Neutrophil (primary cell): Measurements from ENCODE around the gene CFAP74.

Source experiments
- H3K27ac ChIP-seq: fragments of 200-600 bp; sonication (generic); 2 replicates; pipeline ENCODE4 v1.5.1; 2016; ENCODE audit warnings: mild to moderate bottlenecking, moderate library complexity
- H3K27me3 ChIP-seq: fragments of 200-600 bp; sonication (generic); 2 replicates; pipeline ENCODE4 v1.6.0; 2016; ENCODE audit warnings: mild to moderate bottlenecking
- H3K36me3 ChIP-seq: fragments of 200-600 bp; sonication (generic); 2 replicates; pipeline ENCODE4 v1.5.1; 2017
- H3K4me1 ChIP-seq, 2 experiments: fragments of 200-600 bp in 1 of 2; sonication (generic) in 1 of 2; 1 replicate in 1 of 2; 2 replicates in 1 of 2; pipeline versions ENCODE4 v1.5.1 to v1.6.1; 2013 to 2016; ENCODE audit warnings: low read depth in 1 of 2, low read length in 1 of 2, mild to moderate bottlenecking in 1 of 2, moderate library complexity in 1 of 2; ENCODE audit not compliant: control insufficient read depth in 1 of 2, insufficient read depth in 1 of 2
- H3K4me3 ChIP-seq, 2 experiments: fragments of 200-600 bp in 1 of 2; sonication (generic) in 1 of 2; 1 replicate in 1 of 2; 2 replicates in 1 of 2; pipeline ENCODE4 v1.5.1; 2013 to 2016; ENCODE audit warnings: low read depth in 1 of 2, low read length in 1 of 2, mild to moderate bottlenecking in 1 of 2, moderate library complexity in 1 of 2
- H3K9me3 ChIP-seq: fragments of 200-600 bp; sonication (generic); 2 replicates; pipeline ENCODE4 v1.5.1; 2016
- CTCF ChIP-seq: fragments of 200-600 bp; sonication (generic); IDR thresholded peaks from 2 replicates; pipeline ENCODE4 v1.5.1; 2016; ENCODE audit warnings: antibody characterized with exemption

The CFAP74 gene

DNA sequence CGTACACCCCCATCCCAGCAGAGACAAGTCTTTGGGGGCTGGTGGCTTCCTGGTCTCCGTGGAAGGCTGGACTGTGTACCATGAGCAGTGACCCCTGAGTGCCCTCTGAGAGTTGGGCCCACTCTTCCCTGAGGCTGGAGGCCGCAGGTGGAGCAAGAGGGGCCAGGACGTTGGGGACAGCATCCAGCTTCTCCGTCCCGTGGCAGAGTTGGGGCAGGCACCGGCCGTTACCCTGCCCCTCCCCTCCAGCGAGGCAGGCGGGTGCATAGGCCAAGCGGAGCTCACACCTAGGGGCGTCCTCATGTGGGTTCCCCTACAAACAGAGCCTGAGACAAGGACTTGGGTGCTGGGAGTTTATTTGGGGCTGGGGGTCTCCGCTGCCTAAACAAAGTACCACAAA, 29.6 kb upstream of the CFAP74 start:
- no peaks in the 10 kb centered on the region for H3K9me3 ChIP-seq
- H3K4me3 ChIP-seq = no peak overlapping the region
- peaks cover 5% of the 10 kb centered on the region for H3K27me3 ChIP-seq
- H3K27ac ChIP-seq = no peak overlapping the region
- H3K36me3 ChIP-seq = no peaks in the 10 kb centered on the region
- H3K4me1 ChIP-seq = no peaks in the 10 kb centered on the region
- TF ChIP-seq CTCF = no peak

DNA sequence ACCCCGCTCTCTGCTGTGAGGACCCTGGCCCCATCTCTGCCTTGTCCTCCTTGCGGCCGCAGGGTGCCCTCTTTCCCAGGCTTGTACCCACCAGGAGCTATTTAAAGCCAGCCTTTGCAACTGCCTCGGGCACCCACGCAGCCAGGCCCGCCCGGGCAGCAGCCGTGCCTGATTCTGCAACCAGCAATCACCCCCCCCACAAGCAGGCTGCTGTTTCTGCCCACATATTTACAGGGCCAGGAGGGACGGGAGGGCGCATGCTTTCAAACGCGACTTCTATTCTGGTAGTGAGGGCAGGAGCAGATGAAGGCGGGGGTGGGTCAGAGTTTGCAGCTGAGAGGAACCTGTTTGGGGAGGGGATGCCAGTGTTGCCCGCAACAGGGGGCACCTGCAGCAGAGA, 29.2 kb upstream of the CFAP74 start:
- no peak for TF ChIP-seq CTCF
- H3K9me3 ChIP-seq = no peaks in the 10 kb centered on the region
- no peaks in the 10 kb centered on the region for H3K4me1 ChIP-seq
- no peak overlapping the region for H3K27ac ChIP-seq
- no peaks in the 10 kb centered on the region for H3K36me3 ChIP-seq
- H3K4me3 ChIP-seq = no peak overlapping the region
- peaks cover 5% of the 10 kb centered on the region for H3K27me3 ChIP-seq

DNA sequence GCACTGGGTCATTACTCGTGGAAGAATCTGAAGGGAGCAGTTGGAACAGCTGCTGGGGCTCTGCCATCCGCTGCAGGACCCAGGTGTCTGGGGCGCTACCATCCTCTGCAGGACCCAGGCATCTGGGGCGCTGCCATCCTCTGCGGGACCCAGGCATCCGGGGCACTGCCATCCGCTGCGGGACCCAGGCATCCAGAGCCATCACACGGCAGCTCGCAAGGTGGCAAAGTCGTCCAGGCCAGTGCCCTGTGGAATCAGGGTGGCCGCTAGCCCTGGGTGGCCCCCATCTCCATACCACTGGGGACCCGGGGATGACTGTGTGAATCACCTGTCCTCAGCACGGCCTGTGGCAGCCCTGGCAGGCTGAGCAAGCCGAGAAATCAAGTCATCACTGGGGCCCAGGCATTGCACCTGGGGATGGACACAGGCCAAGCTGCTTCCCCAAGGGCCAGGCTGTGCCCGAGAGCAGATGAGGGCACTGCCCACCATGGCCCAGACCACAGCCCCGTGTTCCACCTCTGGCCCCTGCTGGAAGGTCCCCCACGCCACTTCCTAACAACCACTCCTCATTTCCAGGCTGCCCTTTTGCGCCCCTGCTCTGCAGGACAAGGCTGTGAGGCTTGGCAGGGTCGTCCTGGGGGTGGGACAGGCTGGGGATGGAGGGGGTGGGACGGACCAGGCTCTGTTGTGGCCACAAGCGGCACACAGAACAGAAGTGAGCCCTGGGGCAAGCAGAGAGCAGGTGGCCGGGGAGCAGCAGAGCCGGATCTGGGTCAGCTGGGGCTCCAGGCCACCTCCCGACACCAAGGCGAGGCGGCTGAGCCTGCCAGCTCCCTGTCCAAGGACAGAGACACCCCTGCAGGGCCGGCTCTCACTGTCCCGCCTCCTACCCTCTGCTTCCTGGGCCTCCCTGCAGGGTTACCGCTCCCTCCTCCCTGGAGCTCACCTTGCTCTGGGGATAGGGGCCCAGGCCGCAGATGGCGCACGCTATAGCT, 28.3 kb upstream of the CFAP74 start:
- TF ChIP-seq CTCF = no peak
- H3K36me3 ChIP-seq = no peaks in the 10 kb centered on the region
- H3K4me1 ChIP-seq = no peaks in the 10 kb centered on the region
- no peak overlapping the region for H3K27ac ChIP-seq
- H3K9me3 ChIP-seq = no peaks in the 10 kb centered on the region
- H3K4me3 ChIP-seq = no peak overlapping the region
- peaks cover 5% of the 10 kb centered on the region for H3K27me3 ChIP-seq

GRCh38 chr1:2030076-2030871, 26.7 kb upstream of the CFAP74 start:
- H3K27me3 ChIP-seq = peaks cover 15% of the 10 kb centered on the region
- no peak overlapping the region for H3K4me3 ChIP-seq
- TF ChIP-seq CTCF = no peak

GRCh38 chr1:2029561-2029960, 26.0 kb upstream of the CFAP74 start:
- no peak overlapping the region for H3K4me3 ChIP-seq
- H3K9me3 ChIP-seq = no peaks in the 10 kb centered on the region
- H3K4me1 ChIP-seq = peaks cover 0 to 8% of the 10 kb centered on the region in 2 experiments
- H3K36me3 ChIP-seq = no peaks in the 10 kb centered on the region
- no peak for TF ChIP-seq CTCF
- peaks cover 22% of the 10 kb centered on the region for H3K27me3 ChIP-seq
- H3K27ac ChIP-seq = no peak overlapping the region

More at GRCh38 chr1:2030076-2030871, 26.7 kb upstream of the CFAP74 start:
- H3K27ac ChIP-seq = no peak overlapping the region
- no peaks in the 10 kb centered on the region for H3K9me3 ChIP-seq
- H3K4me1 ChIP-seq = peaks cover 0 to 8% of the 10 kb centered on the region in 2 experiments
- H3K36me3 ChIP-seq = no peaks in the 10 kb centered on the region
